Measurements from ENCODE around the gene HLF.

DNA sequence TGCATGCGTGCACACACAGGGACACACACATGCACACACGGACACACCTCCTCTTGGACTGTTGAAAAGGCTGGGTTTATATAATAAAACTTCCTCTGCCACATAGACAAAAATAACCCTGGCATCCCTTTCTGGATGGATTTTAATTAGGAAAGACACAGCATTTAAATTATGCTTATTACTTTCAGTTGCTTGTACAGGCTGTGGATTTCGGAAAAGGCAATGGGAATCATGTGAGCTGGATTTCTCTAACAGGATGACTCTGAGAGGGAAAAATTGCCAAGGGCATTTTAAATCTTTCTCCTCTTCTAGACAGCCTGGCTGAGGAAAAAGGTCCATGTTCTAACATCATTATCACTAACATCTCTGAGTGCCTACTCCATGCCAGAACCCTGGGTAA, 75.9 kb downstream of the HLF start:
- TF ChIP-seq POLR2A (IDR thresholded peaks at IDR 0.05): no peak
- TF ChIP-seq, protein P1, sequence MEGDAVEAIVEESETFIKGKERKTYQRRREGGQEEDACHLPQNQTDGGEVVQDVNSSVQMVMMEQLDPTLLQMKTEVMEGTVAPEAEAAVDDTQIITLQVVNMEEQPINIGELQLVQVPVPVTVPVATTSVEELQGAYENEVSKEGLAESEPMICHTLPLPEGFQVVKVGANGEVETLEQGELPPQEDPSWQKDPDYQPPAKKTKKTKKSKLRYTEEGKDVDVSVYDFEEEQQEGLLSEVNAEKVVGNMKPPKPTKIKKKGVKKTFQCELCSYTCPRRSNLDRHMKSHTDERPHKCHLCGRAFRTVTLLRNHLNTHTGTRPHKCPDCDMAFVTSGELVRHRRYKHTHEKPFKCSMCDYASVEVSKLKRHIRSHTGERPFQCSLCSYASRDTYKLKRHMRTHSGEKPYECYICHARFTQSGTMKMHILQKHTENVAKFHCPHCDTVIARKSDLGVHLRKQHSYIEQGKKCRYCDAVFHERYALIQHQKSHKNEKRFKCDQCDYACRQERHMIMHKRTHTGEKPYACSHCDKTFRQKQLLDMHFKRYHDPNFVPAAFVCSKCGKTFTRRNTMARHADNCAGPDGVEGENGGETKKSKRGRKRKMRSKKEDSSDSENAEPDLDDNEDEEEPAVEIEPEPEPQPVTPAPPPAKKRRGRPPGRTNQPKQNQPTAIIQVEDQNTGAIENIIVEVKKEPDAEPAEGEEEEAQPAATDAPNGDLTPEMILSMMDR (IDR thresholded peaks at IDR 0.05): no peak

Measured in Peyer's patch (tissue), 4 donors.